Measurements from ENCODE around the gene LDLRAD3. TPM values are rescaled to one million over a fixed set of nuclear protein-coding genes. Genes with fewer than 3 reads are reported as not detected.

Gene LDLRAD3
- total RNA-seq, 2 donors from 2014 or later: 30.8 to 42.5 TPM

- 69% methylated on average over 5 of the region's 5 CpGs for WGBS
- no peaks in the 10 kb centered on the region for H3K27me3 ChIP-seq (replicated peaks; ENCODE audit: insufficient read depth)
- peaks cover 16% of the 10 kb centered on the region for H3K4me1 ChIP-seq (replicated peaks)
- H3K4me3 ChIP-seq: no peak overlapping the region
- peak overlapping the region in 1 of 2 donors; percentile 67 for H3K27ac ChIP-seq
- TF ChIP-seq POLR2AphosphoS5 (IDR thresholded peaks at IDR 0.05) (peak; percentile 51), CTCF (IDR thresholded peaks at IDR 0.05) (no peak)
- H3K36me3 ChIP-seq: no peaks in the 10 kb centered on the region
- intact Hi-C loops (cut with DNase I): no loop called here
- no peak for DNase-seq (ENCODE audit: low spot score)
- no peaks in the 10 kb centered on the region for H3K9me3 ChIP-seq
These were observed 6.2 kb downstream of the LDLRAD3 start for GRCh38 chr11:35950082-35950481.

- H3K9me3 ChIP-seq: no peaks in the 10 kb centered on the region
- peaks cover 16% of the 10 kb centered on the region for H3K4me1 ChIP-seq (replicated peaks)
- no peak for TF ChIP-seq CTCF (IDR thresholded peaks at IDR 0.05)
- TF ChIP-seq POLR2AphosphoS5 (IDR thresholded peaks at IDR 0.05): peak; percentile 67
- 40% methylated on average over 3 of the region's 3 CpGs for WGBS
- H3K4me3 ChIP-seq: no peak overlapping the region
- intact Hi-C loops (cut with DNase I): no loop called here
- H3K36me3 ChIP-seq: no peaks in the 10 kb centered on the region
- H3K27ac ChIP-seq: peak overlapping the region; percentile 45 to 67
- DNase-seq (ENCODE audit: low spot score): peak; percentile 55
- no peaks in the 10 kb centered on the region for H3K27me3 ChIP-seq (replicated peaks; ENCODE audit: insufficient read depth)
These were observed 7.8 kb downstream of the LDLRAD3 start for GRCh38 chr11:35951680-35952079.

GRCh38 chr11:35953081-35953760 is 9.4 kb downstream of the LDLRAD3 start:
- H3K27ac ChIP-seq: peak overlapping the region; percentile 45 to 67
- WGBS: 41% methylated on average over 13 of the region's 13 CpGs
- H3K4me3 ChIP-seq: no peak overlapping the region
- H3K4me1 ChIP-seq (replicated peaks): peaks cover 16% of the 10 kb centered on the region
- H3K27me3 ChIP-seq (replicated peaks; ENCODE audit: insufficient read depth): no peaks in the 10 kb centered on the region
- no peaks in the 10 kb centered on the region for H3K36me3 ChIP-seq
- H3K9me3 ChIP-seq: no peaks in the 10 kb centered on the region
- peak; percentile 87 for DNase-seq (ENCODE audit: low spot score)
- intact Hi-C loops (cut with DNase I): no loop called here
- TF ChIP-seq POLR2A (IDR thresholded peaks at IDR 0.05) (no peak), POLR2AphosphoS5 (IDR thresholded peaks at IDR 0.05) (peak; percentile 64)

GRCh38 chr11:35954205-35954604 is 10.3 kb downstream of the LDLRAD3 start:
- Histone ChIP-seq H3K9me3 (no peaks in the 10 kb centered on the region), H3K36me3 (no peaks in the 10 kb centered on the region), H3K27ac (peak overlapping the region; percentile 45 to 67), H3K27me3 (replicated peaks; ENCODE audit: insufficient read depth) (no peaks in the 10 kb centered on the region), H3K4me1 (replicated peaks) (peaks cover 16% of the 10 kb centered on the region), H3K4me3 (no peak overlapping the region)
- intact Hi-C loops (cut with DNase I): no loop called here
- peak; percentile 44 for TF ChIP-seq POLR2AphosphoS5 (IDR thresholded peaks at IDR 0.05)
- no peak for TF ChIP-seq CTCF (IDR thresholded peaks at IDR 0.05)
- 61% methylated on average over 3 of the region's 3 CpGs for WGBS
- peak; percentile 36 for DNase-seq (ENCODE audit: low spot score)

GRCh38 chr11:35955636-35956035 is 11.8 kb downstream of the LDLRAD3 start:
- Histone ChIP-seq H3K36me3 (no peaks in the 10 kb centered on the region), H3K9me3 (no peaks in the 10 kb centered on the region), H3K4me1 (replicated peaks) (peaks cover 9% of the 10 kb centered on the region), H3K27me3 (replicated peaks; ENCODE audit: insufficient read depth) (no peaks in the 10 kb centered on the region), H3K4me3 (no peak overlapping the region), H3K27ac (peak overlapping the region in 1 of 2 donors; percentile 67)
- intact Hi-C loops (cut with DNase I): no loop called here
- TF ChIP-seq CTCF (IDR thresholded peaks at IDR 0.05) (no peak), POLR2A (IDR thresholded peaks at IDR 0.05) (no peak), POLR2AphosphoS5 (IDR thresholded peaks at IDR 0.05) (no peak)
- no peak for DNase-seq (ENCODE audit: low spot score)

Measured in prostate gland (tissue), 2 donors.